ENCODE data around the gene TMEM17.
"Not testable (repeated sequence)": the region's sequence is repeated elsewhere in the genome, so short reads cannot be mapped to it uniquely, and the experiment has no call there.

Gene TMEM17

DNA sequence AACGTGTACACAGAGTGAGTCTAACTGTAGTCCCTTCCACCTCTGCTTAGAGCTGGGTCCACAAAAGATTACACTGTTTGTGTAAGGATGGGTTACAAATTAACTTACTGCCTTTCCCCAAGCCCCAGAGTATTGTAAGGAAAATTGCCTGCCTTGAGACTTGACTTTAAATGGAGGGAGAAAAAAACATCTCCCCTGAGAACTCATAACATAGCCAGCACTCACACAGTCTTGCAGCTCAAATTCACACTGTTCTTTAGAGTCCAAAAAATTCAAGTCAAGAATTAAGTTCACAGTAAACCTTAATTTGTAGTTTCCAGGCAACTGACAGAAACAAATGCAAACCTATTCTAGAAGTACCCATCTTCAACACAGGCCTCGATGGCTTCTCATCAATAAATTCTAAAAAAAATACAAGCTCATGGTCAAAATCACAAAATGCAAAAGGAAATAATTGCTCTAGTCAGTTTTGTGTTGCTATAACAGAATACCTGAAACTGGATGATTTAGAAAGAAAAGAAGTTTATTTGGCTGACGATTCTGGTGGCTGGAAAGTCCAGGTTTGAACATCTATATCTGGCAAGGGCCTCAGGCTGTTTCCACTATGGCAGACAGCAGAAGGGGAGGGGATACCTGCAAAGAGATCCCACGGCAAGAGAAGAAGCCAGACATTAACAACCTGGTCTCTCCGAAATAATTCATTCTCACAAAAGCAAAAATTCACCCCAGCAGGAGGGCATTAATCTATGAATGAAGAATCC, 34.6 kb upstream of the TMEM17 start:
- Histone ChIP-seq H3K36me3 (no peaks in the 10 kb centered on the region), H3K9me3 (ENCODE audit: severe bottlenecking) (peaks cover 2% of the 10 kb centered on the region), H3K4me3 (ENCODE audit: low read depth, low read length) (no peak overlapping the region), H3K27me3 (ENCODE audit: insufficient read depth, low read depth, severe bottlenecking) (no peaks in the 10 kb centered on the region), H3K27ac (no peak overlapping the region)
- TF ChIP-seq, protein P1, sequence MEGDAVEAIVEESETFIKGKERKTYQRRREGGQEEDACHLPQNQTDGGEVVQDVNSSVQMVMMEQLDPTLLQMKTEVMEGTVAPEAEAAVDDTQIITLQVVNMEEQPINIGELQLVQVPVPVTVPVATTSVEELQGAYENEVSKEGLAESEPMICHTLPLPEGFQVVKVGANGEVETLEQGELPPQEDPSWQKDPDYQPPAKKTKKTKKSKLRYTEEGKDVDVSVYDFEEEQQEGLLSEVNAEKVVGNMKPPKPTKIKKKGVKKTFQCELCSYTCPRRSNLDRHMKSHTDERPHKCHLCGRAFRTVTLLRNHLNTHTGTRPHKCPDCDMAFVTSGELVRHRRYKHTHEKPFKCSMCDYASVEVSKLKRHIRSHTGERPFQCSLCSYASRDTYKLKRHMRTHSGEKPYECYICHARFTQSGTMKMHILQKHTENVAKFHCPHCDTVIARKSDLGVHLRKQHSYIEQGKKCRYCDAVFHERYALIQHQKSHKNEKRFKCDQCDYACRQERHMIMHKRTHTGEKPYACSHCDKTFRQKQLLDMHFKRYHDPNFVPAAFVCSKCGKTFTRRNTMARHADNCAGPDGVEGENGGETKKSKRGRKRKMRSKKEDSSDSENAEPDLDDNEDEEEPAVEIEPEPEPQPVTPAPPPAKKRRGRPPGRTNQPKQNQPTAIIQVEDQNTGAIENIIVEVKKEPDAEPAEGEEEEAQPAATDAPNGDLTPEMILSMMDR (IDR thresholded peaks at IDR 0.05; ENCODE audit: low read depth, low read length) = no peak
- DNase-seq = no peak

DNA sequence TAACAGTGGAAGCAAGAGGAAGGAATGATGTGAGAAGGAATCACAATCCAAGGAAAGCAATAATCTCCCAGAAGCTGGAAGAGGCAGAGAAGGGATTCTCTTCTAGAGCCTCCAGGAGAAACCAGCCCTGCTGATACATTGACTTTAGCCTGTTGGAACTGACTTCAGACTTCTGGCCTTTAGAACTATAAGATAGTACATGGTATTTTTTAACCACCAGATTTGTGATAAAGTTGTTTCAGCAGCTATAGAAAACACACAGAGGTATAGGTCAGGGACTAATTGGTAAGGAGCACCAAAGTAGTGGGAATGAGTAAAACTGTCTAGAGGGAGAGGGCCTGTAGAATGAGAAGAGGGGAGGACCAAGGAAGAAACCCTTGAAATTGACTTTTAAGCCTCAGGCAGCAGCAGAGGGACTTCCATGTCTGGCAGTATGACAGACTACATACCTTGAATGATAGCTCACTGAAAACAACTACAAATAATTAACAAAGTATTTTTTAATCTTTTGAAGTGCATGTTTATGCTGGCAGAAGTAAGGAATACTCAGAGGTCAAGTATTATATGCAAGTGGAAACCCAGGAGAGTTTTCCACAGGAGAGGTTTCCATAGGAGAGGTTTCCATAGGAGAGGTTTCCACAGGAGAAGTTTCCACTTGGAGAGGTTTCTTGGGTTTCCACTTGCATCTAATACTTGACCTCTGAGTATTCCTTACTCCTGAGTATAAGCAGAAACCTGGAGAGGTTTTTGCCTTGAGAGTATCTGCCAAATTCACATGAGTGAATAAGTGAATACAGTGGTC, 33.8 kb upstream of the TMEM17 start:
- Histone ChIP-seq H3K27ac (no peak overlapping the region), H3K9me3 (ENCODE audit: severe bottlenecking) (peaks cover 6% of the 10 kb centered on the region), H3K27me3 (ENCODE audit: insufficient read depth, low read depth, severe bottlenecking) (no peaks in the 10 kb centered on the region), H3K36me3 (no peaks in the 10 kb centered on the region), H3K4me3 (ENCODE audit: low read depth, low read length) (no peak overlapping the region)
- TF ChIP-seq, protein P1 (IDR thresholded peaks at IDR 0.05; ENCODE audit: low read depth, low read length) = no peak
- no peak for DNase-seq

DNA sequence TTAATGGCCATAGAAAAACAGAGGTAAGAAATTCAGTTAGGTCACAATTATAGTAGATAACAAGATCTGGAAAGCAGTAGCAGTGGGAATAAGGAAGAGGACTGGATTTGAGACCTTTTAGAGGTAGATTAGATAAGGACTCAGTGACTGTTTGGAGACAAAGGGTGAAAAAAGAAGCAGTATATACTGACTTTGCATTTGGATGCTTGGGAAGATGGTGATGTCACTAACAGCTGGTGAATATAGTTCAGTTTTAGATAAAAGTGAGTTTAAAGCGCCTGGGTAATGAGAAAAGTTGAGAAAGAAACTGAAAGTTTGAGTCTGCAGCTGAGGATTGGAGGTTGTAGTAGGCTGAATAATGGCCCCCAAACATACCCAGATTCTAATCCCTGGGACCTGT, 32.8 kb upstream of the TMEM17 start:
- Histone ChIP-seq H3K27ac (no peak overlapping the region), H3K27me3 (ENCODE audit: insufficient read depth, low read depth, severe bottlenecking) (no peaks in the 10 kb centered on the region), H3K36me3 (no peaks in the 10 kb centered on the region), H3K4me3 (ENCODE audit: low read depth, low read length) (no peak overlapping the region), H3K9me3 (ENCODE audit: severe bottlenecking) (peaks cover 6% of the 10 kb centered on the region)
- no peak for DNase-seq
- TF ChIP-seq, protein P1 (IDR thresholded peaks at IDR 0.05; ENCODE audit: low read depth, low read length) = no peak

DNA sequence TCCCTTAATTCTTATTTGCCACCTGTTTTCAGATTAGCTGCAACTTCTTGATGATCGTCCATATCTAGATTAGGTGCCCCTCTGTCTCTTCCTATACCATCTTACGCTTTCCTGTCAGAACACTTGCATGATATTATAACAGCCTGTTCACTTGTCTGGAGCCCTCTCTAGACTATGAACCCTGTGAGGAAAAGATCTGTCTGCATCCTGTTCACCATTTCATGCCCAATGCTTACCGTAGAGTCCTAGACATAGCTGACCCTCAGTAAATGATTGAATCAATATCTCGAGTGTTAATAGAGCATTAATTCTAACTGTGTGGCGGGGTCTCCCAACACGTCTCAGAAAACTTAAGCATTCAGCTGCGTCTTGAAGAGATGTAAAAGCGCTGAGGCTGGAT, 31.8 kb upstream of the TMEM17 start:
- peaks cover 6% of the 10 kb centered on the region for H3K9me3 ChIP-seq (ENCODE audit: severe bottlenecking)
- TF ChIP-seq, protein P1 (IDR thresholded peaks at IDR 0.05; ENCODE audit: low read depth, low read length) = no peak
- H3K27ac ChIP-seq = no peak overlapping the region
- no peaks in the 10 kb centered on the region for H3K36me3 ChIP-seq
- H3K4me3 ChIP-seq (ENCODE audit: low read depth, low read length) = no peak overlapping the region
- no peak for DNase-seq
- H3K27me3 ChIP-seq (ENCODE audit: insufficient read depth, low read depth, severe bottlenecking) = no peaks in the 10 kb centered on the region

DNA sequence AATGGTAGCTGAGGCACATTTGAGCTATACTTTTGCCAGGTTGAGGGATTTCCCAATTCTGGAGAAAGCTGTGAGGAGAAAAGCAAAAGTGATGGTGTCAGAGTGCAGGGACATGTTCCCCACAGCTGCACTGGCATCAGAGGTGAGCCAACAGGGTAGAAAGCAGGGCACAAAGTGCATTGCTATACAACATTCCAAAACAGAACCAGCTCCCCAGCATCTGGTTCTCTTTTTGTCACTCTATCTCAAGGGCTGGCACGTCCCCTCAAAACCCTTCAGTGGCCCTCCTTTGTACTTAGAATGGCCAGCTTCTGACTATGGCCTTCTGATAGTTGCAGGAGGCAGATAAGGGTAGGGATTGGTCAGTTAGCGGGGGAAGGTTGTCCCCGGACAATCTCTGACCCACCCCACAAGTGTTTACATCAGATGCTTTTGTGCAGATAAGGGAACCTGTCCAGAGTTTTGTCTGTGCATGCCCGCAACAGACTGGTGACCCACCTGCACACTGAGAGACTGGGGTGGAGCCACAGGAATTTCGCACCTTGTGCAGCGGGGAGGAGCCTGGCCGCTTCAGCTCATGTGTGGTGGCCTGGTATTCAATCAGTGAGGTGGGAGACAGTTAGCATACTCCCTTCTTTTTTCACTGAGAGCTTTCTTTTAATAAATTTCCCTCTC, 31.0 kb upstream of the TMEM17 start:
- Histone ChIP-seq H3K36me3 (no peaks in the 10 kb centered on the region), H3K27ac (no peak overlapping the region), H3K9me3 (ENCODE audit: severe bottlenecking) (peaks cover 6% of the 10 kb centered on the region), H3K4me3 (ENCODE audit: low read depth, low read length) (no peak overlapping the region), H3K27me3 (ENCODE audit: insufficient read depth, low read depth, severe bottlenecking) (no peaks in the 10 kb centered on the region)
- no peak for DNase-seq
- TF ChIP-seq, protein P1 (IDR thresholded peaks at IDR 0.05; ENCODE audit: low read depth, low read length) = no peak

DNA sequence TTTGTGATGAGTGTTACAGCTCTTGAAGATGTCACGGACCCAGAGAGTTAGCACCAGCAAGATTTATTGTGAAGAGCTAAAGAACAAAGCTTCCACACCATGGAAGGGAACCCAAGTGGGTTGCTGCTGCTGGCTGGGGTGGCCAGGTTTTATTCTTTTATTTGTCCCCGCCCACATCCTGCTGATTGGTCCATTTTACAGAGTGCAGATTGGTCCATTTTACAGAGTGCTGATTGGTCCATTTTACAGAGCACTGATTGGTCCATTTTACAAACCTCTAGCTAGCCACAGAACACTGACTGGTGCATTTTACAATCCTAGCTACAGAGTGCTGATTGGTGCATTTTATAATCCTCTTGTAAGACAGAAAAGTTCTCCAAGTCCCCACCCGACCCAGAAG, 29.5 kb upstream of the TMEM17 start:
- not testable (repeated sequence) for H3K9me3 ChIP-seq (ENCODE audit: severe bottlenecking); H3K27me3 ChIP-seq (ENCODE audit: insufficient read depth, low read depth, severe bottlenecking); DNase-seq; H3K4me3 ChIP-seq (ENCODE audit: low read depth, low read length); H3K27ac ChIP-seq; H3K36me3 ChIP-seq

Measured in WERI-Rb-1 (cell line).